ENCODE results near the gene SLC2A9.
"Not testable (repeated sequence)": the region's sequence is repeated elsewhere in the genome, so short reads cannot be mapped to it uniquely, and the experiment has no call there.

GRCh38 chr4:9900633-9901032, 120.7 kb downstream of the SLC2A9 start:
- TF ChIP-seq, protein P1, sequence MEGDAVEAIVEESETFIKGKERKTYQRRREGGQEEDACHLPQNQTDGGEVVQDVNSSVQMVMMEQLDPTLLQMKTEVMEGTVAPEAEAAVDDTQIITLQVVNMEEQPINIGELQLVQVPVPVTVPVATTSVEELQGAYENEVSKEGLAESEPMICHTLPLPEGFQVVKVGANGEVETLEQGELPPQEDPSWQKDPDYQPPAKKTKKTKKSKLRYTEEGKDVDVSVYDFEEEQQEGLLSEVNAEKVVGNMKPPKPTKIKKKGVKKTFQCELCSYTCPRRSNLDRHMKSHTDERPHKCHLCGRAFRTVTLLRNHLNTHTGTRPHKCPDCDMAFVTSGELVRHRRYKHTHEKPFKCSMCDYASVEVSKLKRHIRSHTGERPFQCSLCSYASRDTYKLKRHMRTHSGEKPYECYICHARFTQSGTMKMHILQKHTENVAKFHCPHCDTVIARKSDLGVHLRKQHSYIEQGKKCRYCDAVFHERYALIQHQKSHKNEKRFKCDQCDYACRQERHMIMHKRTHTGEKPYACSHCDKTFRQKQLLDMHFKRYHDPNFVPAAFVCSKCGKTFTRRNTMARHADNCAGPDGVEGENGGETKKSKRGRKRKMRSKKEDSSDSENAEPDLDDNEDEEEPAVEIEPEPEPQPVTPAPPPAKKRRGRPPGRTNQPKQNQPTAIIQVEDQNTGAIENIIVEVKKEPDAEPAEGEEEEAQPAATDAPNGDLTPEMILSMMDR (IDR thresholded peaks at IDR 0.05; ENCODE audit: insufficient read depth, low read depth, low read length), result not testable (repeated sequence)
- TF ChIP-seq EZH2 (IDR thresholded peaks at IDR 0.05; ENCODE audit: insufficient read depth, low read length), result not testable (repeated sequence)

Measured in astrocyte (in vitro differentiated cells and primary cell).